ENCODE measurements around the gene FBXO31. TPM values are rescaled to one million over a fixed set of nuclear protein-coding genes. Genes with fewer than 3 reads are reported as not detected.

FBXO31 gene
- total and polyA plus RNA-seq, 2 donors (not counting 1 experiment from before 2014, with no cell fraction given), result 17.8 to 32.9 TPM

DNA sequence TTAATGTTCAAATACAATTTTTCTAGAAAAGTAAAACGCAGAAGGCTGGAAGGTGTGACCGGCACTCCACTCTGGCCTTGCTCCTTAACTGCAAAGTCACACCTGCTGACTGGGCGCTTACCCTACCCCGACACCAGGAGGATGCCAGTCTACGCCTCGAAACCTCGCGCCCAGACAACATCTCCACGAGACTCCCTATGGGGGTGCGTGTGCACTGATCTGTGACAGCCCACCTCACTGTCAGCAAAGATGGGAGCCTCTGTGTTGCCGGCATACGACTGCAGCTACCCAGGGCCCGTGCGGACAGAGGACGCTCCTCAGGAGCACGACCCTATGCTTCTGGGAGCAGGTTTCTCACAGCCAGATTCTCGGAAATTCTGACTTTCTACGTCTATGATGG, 34.6 kb upstream of the FBXO31 start:
- Histone ChIP-seq H3K27me3 (replicated peaks in 1 of 4; ENCODE audit: control extremely low read depth in 1 of 4, control insufficient read depth in 3 of 4, insufficient read depth in 4 of 4, low read length in 3 of 4) (peaks cover 0 to 3% (median 0%) of the 10 kb centered on the region in 4 experiments), H3K4me1 (ENCODE audit: control insufficient read depth in 2 of 2, insufficient read depth in 2 of 2, low read length in 2 of 2) (no peaks in the 10 kb centered on the region), H3K36me3 (replicated peaks in 1 of 2; ENCODE audit: control extremely low read depth in 1 of 2, control insufficient read depth in 1 of 2, extremely low read depth in 1 of 2, insufficient read depth in 2 of 2, low read length in 1 of 2) (no peaks in the 10 kb centered on the region), H3K27ac (ENCODE audit: low read length in 2 of 2) (no peak overlapping the region), H3K4me3 (ENCODE audit: control extremely low read depth in 1 of 5, extremely low read depth in 1 of 5, insufficient read depth in 1 of 5, low read depth in 2 of 5, low read length in 4 of 5) (no peak overlapping the region), H2AFZ (ENCODE audit: insufficient read depth, low read depth, low read length, poor library complexity, severe bottlenecking) (no peak overlapping the region), H3K9me3 (ENCODE audit: control extremely low read depth in 1 of 3, control insufficient read depth in 2 of 3, insufficient read depth in 1 of 3, low read length in 2 of 3) (no peaks in the 10 kb centered on the region), H3K9ac (ENCODE audit: low read length) (no peak overlapping the region), H4K20me1 (ENCODE audit: control insufficient read depth, insufficient read depth, low read length, poor library complexity, severe bottlenecking) (no peaks in the 10 kb centered on the region), H3K4me2 (replicated peaks; ENCODE audit: low read depth, low read length, poor library complexity, severe bottlenecking) (no peak overlapping the region), H3K79me2 (ENCODE audit: control insufficient read depth, insufficient read depth, low read length) (no peaks in the 10 kb centered on the region)
- DNase-seq, result no peak
- POLR2A ChIA-PET, result no interaction called here
- Mint-ChIP-seq H3K27me3 (no peaks in the 10 kb centered on the region), H3K27ac (no peak overlapping the region), H3K4me3 (no peak overlapping the region), H3K4me1 (no peaks in the 10 kb centered on the region), H3K9me3 (ENCODE audit: insufficient read depth) (no peaks in the 10 kb centered on the region)
- CTCF ChIA-PET, result interaction anchor here (2.4 kb wide), 1 partner anchor 217 kb away, joined by 35 read pairs; no protein-coding TSS in a partner anchor
- TF ChIP-seq EZH2 (IDR thresholded peaks at IDR 0.05; ENCODE audit: borderline replicate concordance, insufficient read depth, low read depth, low read length, poor library complexity, severe bottlenecking), result no peak
- TF ChIP-seq, protein P1, sequence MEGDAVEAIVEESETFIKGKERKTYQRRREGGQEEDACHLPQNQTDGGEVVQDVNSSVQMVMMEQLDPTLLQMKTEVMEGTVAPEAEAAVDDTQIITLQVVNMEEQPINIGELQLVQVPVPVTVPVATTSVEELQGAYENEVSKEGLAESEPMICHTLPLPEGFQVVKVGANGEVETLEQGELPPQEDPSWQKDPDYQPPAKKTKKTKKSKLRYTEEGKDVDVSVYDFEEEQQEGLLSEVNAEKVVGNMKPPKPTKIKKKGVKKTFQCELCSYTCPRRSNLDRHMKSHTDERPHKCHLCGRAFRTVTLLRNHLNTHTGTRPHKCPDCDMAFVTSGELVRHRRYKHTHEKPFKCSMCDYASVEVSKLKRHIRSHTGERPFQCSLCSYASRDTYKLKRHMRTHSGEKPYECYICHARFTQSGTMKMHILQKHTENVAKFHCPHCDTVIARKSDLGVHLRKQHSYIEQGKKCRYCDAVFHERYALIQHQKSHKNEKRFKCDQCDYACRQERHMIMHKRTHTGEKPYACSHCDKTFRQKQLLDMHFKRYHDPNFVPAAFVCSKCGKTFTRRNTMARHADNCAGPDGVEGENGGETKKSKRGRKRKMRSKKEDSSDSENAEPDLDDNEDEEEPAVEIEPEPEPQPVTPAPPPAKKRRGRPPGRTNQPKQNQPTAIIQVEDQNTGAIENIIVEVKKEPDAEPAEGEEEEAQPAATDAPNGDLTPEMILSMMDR (IDR thresholded peaks at IDR 0.05), result no peak
- ATAC-seq (ENCODE audit: low read depth), result no peak
- WGBS (ENCODE audit: insufficient coverage), result 94% methylated on average over 18 of the region's 18 CpGs
- intact Hi-C loops (cut with micrococcal nuclease), result no loop called here

- ATAC-seq (ENCODE audit: low read depth) (no peak), DNase-seq (no peak)
- intact Hi-C loops (cut with micrococcal nuclease), result no loop called here
- Histone ChIP-seq H3K4me1 (ENCODE audit: control insufficient read depth in 2 of 2, insufficient read depth in 2 of 2, low read length in 2 of 2) (no peaks in the 10 kb centered on the region), H3K9me3 (ENCODE audit: control extremely low read depth in 1 of 3, control insufficient read depth in 2 of 3, insufficient read depth in 1 of 3, low read length in 2 of 3) (no peaks in the 10 kb centered on the region), H3K27me3 (replicated peaks in 1 of 4; ENCODE audit: control extremely low read depth in 1 of 4, control insufficient read depth in 3 of 4, insufficient read depth in 4 of 4, low read length in 3 of 4) (peaks cover 0 to 3% (median 0%) of the 10 kb centered on the region in 4 experiments), H3K9ac (ENCODE audit: low read length) (no peak overlapping the region), H2AFZ (ENCODE audit: insufficient read depth, low read depth, low read length, poor library complexity, severe bottlenecking) (no peak overlapping the region), H3K36me3 (replicated peaks in 1 of 2; ENCODE audit: control extremely low read depth in 1 of 2, control insufficient read depth in 1 of 2, extremely low read depth in 1 of 2, insufficient read depth in 2 of 2, low read length in 1 of 2) (no peaks in the 10 kb centered on the region), H4K20me1 (ENCODE audit: control insufficient read depth, insufficient read depth, low read length, poor library complexity, severe bottlenecking) (no peaks in the 10 kb centered on the region), H3K27ac (ENCODE audit: low read length in 2 of 2) (no peak overlapping the region), H3K4me3 (ENCODE audit: control extremely low read depth in 1 of 5, extremely low read depth in 1 of 5, insufficient read depth in 1 of 5, low read depth in 2 of 5, low read length in 4 of 5) (no peak overlapping the region), H3K79me2 (ENCODE audit: control insufficient read depth, insufficient read depth, low read length) (no peaks in the 10 kb centered on the region), H3K4me2 (replicated peaks; ENCODE audit: low read depth, low read length, poor library complexity, severe bottlenecking) (no peak overlapping the region)
- over 99% methylated on average over 11 of the region's 13 CpGs for WGBS (ENCODE audit: insufficient coverage)
- H3K9me3 Mint-ChIP-seq (ENCODE audit: insufficient read depth), result no peaks in the 10 kb centered on the region
- H3K4me1 Mint-ChIP-seq, result no peaks in the 10 kb centered on the region
- ChIA-PET CTCF (interaction anchor here (0.7 to 2.4 kb wide), 3 partner anchors 12 to 351 kb away, joined by 3 to 35 read pairs (median 5); no protein-coding TSS in a partner anchor), POLR2A (no interaction called here)
- no peak overlapping the region for H3K27ac Mint-ChIP-seq
- TF ChIP-seq, protein P1 (IDR thresholded peaks at IDR 0.05), result no peak
- no peak overlapping the region for H3K4me3 Mint-ChIP-seq
- H3K27me3 Mint-ChIP-seq, result no peaks in the 10 kb centered on the region
Measured at GRCh38 chr16:87417528-87417910, 33.9 kb upstream of the FBXO31 start.
